Measurements from ENCODE around the gene NUAK2.

NUAK2 gene

GRCh38 chr1:205276689-205277065 lies 44.9 kb downstream of the NUAK2 start:
- no peak overlapping the region for H3K4me3 ChIP-seq (ENCODE audit: low read length)
- TF ChIP-seq, protein P1, sequence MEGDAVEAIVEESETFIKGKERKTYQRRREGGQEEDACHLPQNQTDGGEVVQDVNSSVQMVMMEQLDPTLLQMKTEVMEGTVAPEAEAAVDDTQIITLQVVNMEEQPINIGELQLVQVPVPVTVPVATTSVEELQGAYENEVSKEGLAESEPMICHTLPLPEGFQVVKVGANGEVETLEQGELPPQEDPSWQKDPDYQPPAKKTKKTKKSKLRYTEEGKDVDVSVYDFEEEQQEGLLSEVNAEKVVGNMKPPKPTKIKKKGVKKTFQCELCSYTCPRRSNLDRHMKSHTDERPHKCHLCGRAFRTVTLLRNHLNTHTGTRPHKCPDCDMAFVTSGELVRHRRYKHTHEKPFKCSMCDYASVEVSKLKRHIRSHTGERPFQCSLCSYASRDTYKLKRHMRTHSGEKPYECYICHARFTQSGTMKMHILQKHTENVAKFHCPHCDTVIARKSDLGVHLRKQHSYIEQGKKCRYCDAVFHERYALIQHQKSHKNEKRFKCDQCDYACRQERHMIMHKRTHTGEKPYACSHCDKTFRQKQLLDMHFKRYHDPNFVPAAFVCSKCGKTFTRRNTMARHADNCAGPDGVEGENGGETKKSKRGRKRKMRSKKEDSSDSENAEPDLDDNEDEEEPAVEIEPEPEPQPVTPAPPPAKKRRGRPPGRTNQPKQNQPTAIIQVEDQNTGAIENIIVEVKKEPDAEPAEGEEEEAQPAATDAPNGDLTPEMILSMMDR (conservative IDR thresholded peaks at IDR 0.05; ENCODE audit: low read length), result no peak
- no peak for DNase-seq (ENCODE audit: low read depth)

DNA sequence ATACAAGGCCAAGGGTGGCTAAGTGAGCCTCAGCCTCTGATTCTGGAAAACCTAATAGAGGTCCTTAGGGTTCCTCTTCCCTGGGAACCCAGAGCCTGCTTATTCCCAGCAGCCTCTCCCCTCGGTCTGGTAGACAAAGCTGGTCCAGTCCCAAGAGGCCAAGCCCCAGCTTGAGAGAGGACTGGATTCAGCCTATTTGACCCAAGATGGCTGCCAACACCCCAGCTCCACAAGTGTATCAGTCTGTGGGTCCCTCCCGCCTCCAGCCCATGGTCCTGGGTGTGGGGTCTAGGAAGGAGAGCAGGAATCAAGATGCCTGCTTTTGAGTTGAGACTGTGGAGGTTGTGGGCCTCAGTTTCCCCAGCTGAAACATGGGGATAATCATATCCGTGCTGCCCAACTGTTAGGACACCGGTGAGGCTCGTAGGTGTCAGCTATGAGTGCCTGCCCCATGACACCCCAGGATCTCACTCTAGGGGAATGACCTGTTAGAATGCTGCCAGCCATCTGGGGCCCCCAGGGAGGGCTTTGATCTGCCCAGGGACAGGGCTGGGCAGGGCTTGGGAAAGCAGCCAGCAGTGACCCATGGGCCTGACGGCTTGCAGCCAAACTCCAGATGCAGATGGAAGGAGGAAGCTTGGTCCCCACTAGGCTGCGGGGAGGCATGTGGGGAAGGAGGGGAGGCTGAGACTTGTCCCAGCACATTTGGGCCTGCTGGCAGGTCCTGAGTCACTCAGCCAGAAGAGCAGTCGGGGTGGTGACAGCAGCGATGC lies 45.4 kb downstream of the NUAK2 start:
- no peak overlapping the region for H3K4me3 ChIP-seq (ENCODE audit: low read length)
- TF ChIP-seq, protein P1 (conservative IDR thresholded peaks at IDR 0.05; ENCODE audit: low read length), result no peak
- DNase-seq (ENCODE audit: low read depth), result no peak

- DNase-seq (ENCODE audit: low read depth), result no peak
- TF ChIP-seq, protein P1 (conservative IDR thresholded peaks at IDR 0.05; ENCODE audit: low read length), result no peak
- no peak overlapping the region for H3K4me3 ChIP-seq (ENCODE audit: low read length)
Observed at GRCh38 chr1:205275133-205275532, 46.4 kb downstream of the NUAK2 start.

DNA sequence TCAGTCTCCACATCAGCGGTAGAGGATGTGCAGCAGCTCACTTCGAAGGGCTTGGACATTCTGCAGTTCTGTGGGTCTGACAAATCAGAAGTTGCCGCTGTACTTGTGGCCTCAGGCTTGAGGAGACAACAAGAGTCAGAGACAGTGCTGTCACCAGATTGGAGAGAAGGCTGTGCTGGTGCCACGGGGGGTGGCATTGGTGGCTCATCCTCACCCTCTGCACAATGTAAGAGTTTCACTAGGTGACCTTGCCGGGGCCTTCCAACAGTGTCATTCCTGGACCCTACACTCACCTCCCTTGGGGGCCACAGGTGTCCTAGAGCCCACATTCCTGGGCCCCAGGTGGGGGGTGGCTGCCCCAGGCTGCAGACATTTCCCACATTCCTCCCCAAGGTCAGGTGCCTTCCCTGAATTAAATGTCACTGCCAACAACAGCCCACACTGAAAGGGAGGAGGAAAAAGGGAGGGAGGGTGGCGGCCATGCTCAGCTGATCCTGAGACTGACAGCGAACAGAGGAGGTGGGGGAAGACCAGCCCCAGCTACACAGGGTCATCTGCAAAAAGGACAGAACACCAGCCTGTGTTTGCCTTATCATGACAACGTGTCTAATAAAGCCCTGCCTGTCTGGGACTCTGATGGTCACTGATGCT lies 47.4 kb downstream of the NUAK2 start:
- DNase-seq (ENCODE audit: low read depth), result no peak

GRCh38 chr1:205273551-205273982 lies 48.0 kb downstream of the NUAK2 start:
- DNase-seq (ENCODE audit: low read depth), result peak; percentile 69
- TF ChIP-seq, protein P1 (conservative IDR thresholded peaks at IDR 0.05; ENCODE audit: low read length), result peak; percentile 98
- H3K4me3 ChIP-seq (ENCODE audit: low read length), result no peak overlapping the region

More for the DNA sequence above, 47.4 kb downstream of the NUAK2 start:
- TF ChIP-seq, protein P1 (conservative IDR thresholded peaks at IDR 0.05; ENCODE audit: low read length), result no peak
- H3K4me3 ChIP-seq (ENCODE audit: low read length), result no peak overlapping the region

GRCh38 chr1:205272536-205272935 lies 49.0 kb downstream of the NUAK2 start:
- DNase-seq (ENCODE audit: low read depth), result no peak
- TF ChIP-seq, protein P1 (conservative IDR thresholded peaks at IDR 0.05; ENCODE audit: low read length), result no peak
- H3K4me3 ChIP-seq (ENCODE audit: low read length), result no peak overlapping the region

- no peak for DNase-seq (ENCODE audit: low read depth)
- TF ChIP-seq, protein P1 (conservative IDR thresholded peaks at IDR 0.05; ENCODE audit: low read length), result no peak
- no peak overlapping the region for H3K4me3 ChIP-seq (ENCODE audit: low read length)
Observed at GRCh38 chr1:205271745-205272144, 49.8 kb downstream of the NUAK2 start.

All from AG10803 (cell line).